Pancreas (tissue), 10 donors: ENCODE results near the gene ATOX1. TPM values are rescaled to one million over a fixed set of nuclear protein-coding genes. Genes with fewer than 3 reads are reported as not detected.

Experiments used
- ATAC-seq, 4 donors: fragments of 200-7000 bp; cut with Tn5 transposase; one replicate each; pipeline versions ENCODE4 v1.8.0 to v1.9.1; 2020; ENCODE audit warnings: mild to moderate bottlenecking in 4 of 4, moderate library complexity in 4 of 4
- DNase-seq, 6 donors: peaks; one replicate each; pipeline ENCODE4 v3.0.0-alpha.2; 2020
- FAIRE-seq: peaks from 2 replicates; lab custom pipeline; 2012; peaks lifted over from hg19 to GRCh38; lab: Jason Lieb, UNC
- H3K27ac ChIP-seq, 4 donors: fragments of 200-600 bp; sonication (generic); 1 replicate in 3 of 4; 2 replicates in 1 of 4; pipeline versions ENCODE4 v1.5.0 to v1.8.0; 2020
- H3K27me3 ChIP-seq, 4 donors: fragments of 200-600 bp; one replicate each; pipeline ENCODE4 v1.8.0; 2021
- H3K36me3 ChIP-seq, 3 donors: fragments of 200-600 bp; sonication (generic) in 1 of 3; one replicate each; pipeline versions ENCODE4 v1.5.0 to v1.8.0; 2020 to 2021
- H3K4me1 ChIP-seq, 3 donors: fragments of 200-600 bp; one replicate each; pipeline ENCODE4 v1.8.0; 2021
- H3K4me3 ChIP-seq, 4 donors: fragments of 200-600 bp; sonication (generic) in 2 of 4; one replicate each; pipeline versions ENCODE4 v1.5.0 to v1.8.0; 2020 to 2021
- H3K9me3 ChIP-seq, 4 donors: fragments of 200-600 bp; one replicate each; pipeline ENCODE4 v1.8.0; 2021
- CTCF ChIP-seq, 4 donors: fragments of 200-600 bp; sonication (generic) in 3 of 4; IDR thresholded peaks; one replicate each; pipeline versions ENCODE4 v1.5.0 to v1.8.0; 2021; ENCODE audit warnings: antibody characterized with exemption in 4 of 4
- WGBS, 2 donors: extraction: QIAGEN DNeasy Blood & Tissue Kit; methylation state at CpG; one replicate each; pipeline ENCODE4 v1.1.7; 2013; 5-methylcytosine and 5-hydroxymethylcytosine counted together
- intact Hi-C, 3 donors: fragments of 100-400 bp; cut with DNase I; formaldehyde crosslinking; loops; one replicate each; pipeline versions ENCODE4 v1.11.1 to v1.14.2; 2022
- polyA plus RNA-seq, 2 donors: library from polyadenylated mRNA; stranded (reverse); fragments of 200-250 nt; gene quantifications; one replicate each; pipeline ENCODE4 v1.2.3, GENCODE V29; 2013
- total RNA-seq, 6 donors: library from RNA; stranded (reverse); fragmentation: NEBNext Ultra II Directional in 4 of 6; extraction: Animal tissue kit (Norgen Biotek cat#: 25700) in 4 of 6; gene quantifications; one replicate each; pipeline versions ENCODE4 v1.2.1 to v1.2.4, GENCODE V29; 2021 to 2023
- donor health status: healthy with polysubstance abuse.
- donor health status: DM: no; HTN: no; CAD: no; lungs with moderate emphysema.
- donor health status: DM: no; HTN: no; CAD: no.
- donor health status: control.
- donor health status: control.
- donor health status: Bipolar disorder and iron deficiency.
- donor health status: DM: yes; HTN: yes; CAD: no.
- donor health status: DM: no; HTN: no; CAD: no.
- donor health status: DM: no; HTN: no; CAD: no.
- donor health status: DM: yes; HTN: yes; CAD: no.

ATOX1 gene
- total and polyA plus RNA-seq, 8 donors = 12.9 to 63.2 (median 23.2) TPM

DNA sequence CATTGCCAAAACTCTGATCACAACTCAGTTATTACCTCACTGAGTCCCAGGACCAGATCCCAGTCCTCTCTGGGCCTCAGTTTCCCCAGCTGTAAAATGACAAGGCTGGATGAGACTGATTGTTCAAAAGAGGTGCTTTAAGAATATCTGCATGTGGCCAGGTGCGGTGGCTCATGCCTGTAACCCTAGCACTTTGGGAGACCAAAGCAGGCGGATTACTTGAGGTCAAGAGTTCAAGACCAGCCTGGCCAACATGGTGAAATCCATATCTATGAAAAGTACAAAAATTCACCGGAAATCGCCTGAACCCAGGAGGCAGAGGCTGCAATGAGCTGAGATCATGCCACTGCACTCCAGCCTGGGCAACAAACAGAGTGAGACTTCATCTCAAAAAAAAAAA, 8.3 kb downstream of the ATOX1 start:
- Histone ChIP-seq H3K36me3 (no peaks in the 10 kb centered on the region), H3K9me3 (no peaks in the 10 kb centered on the region), H3K27me3 (no peaks in the 10 kb centered on the region), H3K27ac (peak overlapping the region in 1 of 4 donors; percentile 7), H3K4me1 (peaks cover 0 to 4% (median 0%) of the 10 kb centered on the region in 3 donors), H3K4me3 (no peak overlapping the region)
- ATAC-seq = no peak
- intact Hi-C loops = no loop called here
- no peak for FAIRE-seq
- TF ChIP-seq CTCF (IDR thresholded peaks at IDR 0.05) = no peak
- 93 to 98% methylated on average over 4 of the region's 4 CpGs for WGBS, 2 donors
- no peak for DNase-seq

- Histone ChIP-seq H3K27me3 (no peaks in the 10 kb centered on the region), H3K9me3 (no peaks in the 10 kb centered on the region), H3K27ac (no peak overlapping the region), H3K4me3 (no peak overlapping the region), H3K4me1 (no peaks in the 10 kb centered on the region), H3K36me3 (peaks cover 0 to 13% (median 0%) of the 10 kb centered on the region in 3 donors)
- intact Hi-C loops = no loop called here
- FAIRE-seq (no peak), DNase-seq (no peak), ATAC-seq (peak in 2 of 4 donors; percentile 28 to 35)
- TF ChIP-seq CTCF (IDR thresholded peaks at IDR 0.05) = no peak
- 75 to 78% methylated on average over 7 of the region's 7 CpGs for WGBS, 2 donors
Observed at GRCh38 chr5:151745071-151745705, 13.2 kb downstream of the ATOX1 start.

DNA sequence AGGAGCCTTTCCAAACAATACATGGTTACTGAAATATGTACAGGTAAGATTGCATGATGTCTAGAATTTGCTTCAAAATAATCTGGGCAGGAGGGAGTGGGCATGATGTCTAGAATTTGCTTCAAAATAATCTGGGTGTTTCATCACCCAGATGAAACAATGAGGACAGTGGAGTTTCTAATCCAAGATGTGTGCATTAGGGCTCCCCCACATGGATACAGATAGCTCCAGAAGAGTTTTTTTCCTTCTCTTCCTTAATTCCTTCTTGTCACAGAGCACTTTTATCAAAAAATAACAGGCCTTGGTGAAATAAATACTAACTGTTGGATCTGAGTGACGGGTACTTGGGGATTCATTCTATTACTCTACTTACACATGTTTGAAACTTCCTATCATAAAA, 14.9 kb downstream of the ATOX1 start:
- intact Hi-C loops = loop anchor here in 2 of 3 donors (5.0 kb wide), 1 partner anchor 86 kb away; no protein-coding TSS in a partner anchor
- no peak overlapping the region for H3K27ac ChIP-seq
- no peaks in the 10 kb centered on the region for H3K9me3 ChIP-seq
- no peaks in the 10 kb centered on the region for H3K4me1 ChIP-seq
- WGBS, 2 donors = 85 to 89% methylated on average over 1 of the region's 1 CpG
- H3K27me3 ChIP-seq = no peaks in the 10 kb centered on the region
- peaks cover 0 to 13% (median 0%) of the 10 kb centered on the region in 3 donors for H3K36me3 ChIP-seq
- FAIRE-seq (no peak), ATAC-seq (no peak), DNase-seq (no peak)
- no peak for TF ChIP-seq CTCF (IDR thresholded peaks at IDR 0.05)
- H3K4me3 ChIP-seq = no peak overlapping the region

GRCh38 chr5:151742870-151743294, 15.5 kb downstream of the ATOX1 start:
- intact Hi-C loops = loop anchor here in 2 of 3 donors (5.0 kb wide), 1 partner anchor 86 kb away; no protein-coding TSS in a partner anchor
- H3K9me3 ChIP-seq = no peaks in the 10 kb centered on the region
- H3K27me3 ChIP-seq = no peaks in the 10 kb centered on the region
- 72 to 76% methylated on average over 7 of the region's 7 CpGs for WGBS, 2 donors
- no peak for DNase-seq
- H3K36me3 ChIP-seq = peaks cover 0 to 13% (median 0%) of the 10 kb centered on the region in 3 donors
- no peak overlapping the region for H3K27ac ChIP-seq
- FAIRE-seq = no peak
- peak in 3 of 4 donors; percentile 40 to 49 (median 41) for ATAC-seq
- H3K4me1 ChIP-seq = no peaks in the 10 kb centered on the region
- TF ChIP-seq CTCF (IDR thresholded peaks at IDR 0.05) = no peak
- H3K4me3 ChIP-seq = no peak overlapping the region
